Endothelial cell of umbilical vein (primary cell): ENCODE measurements around the gene ZBTB20. TPM values are rescaled to one million over a fixed set of nuclear protein-coding genes. Genes with fewer than 3 reads are reported as not detected.

ENCODE experiments used
- BruUV-seq: library from RNA; stranded (reverse); fragments of 400-500 nt; replicated peaks from 2 replicates; lab custom pipeline; 2021; lab: Mats Ljungman, UMichigan
- CTCF ChIA-PET: fragments of 300-600, 350-600 bp; sonication (Branson Sonifier 250); formaldehyde crosslinking; loops from one replicate; lab custom pipeline; 2021; ENCODE audit warnings: antibody characterized with exemption, inconsistent platforms; lab: Charles Lee
- POLR2A ChIA-PET: fragments of 300-600, 350-600 bp; sonication (Branson Sonifier 250); formaldehyde crosslinking; loops from one replicate; lab custom pipeline; 2021; ENCODE audit warnings: antibody characterized with exemption, inconsistent platforms; lab: Charles Lee
- DNase-seq: peaks from one replicate; pipeline ENCODE4 v3.0.0-alpha.2; 2011; ENCODE audit warnings: low read depth, low spot score
- FAIRE-seq: peaks from 2 replicates; lab custom pipeline; 2011; peaks lifted over from hg19 to GRCh38; lab: Jason Lieb, UNC
- H2AFZ ChIP-seq: 2 replicates; pipeline ENCODE4 v1.6.0; 2012; ENCODE audit warnings: low read depth, low read length, control low read depth, inconsistent platforms
- H3K27ac ChIP-seq: 2 replicates; pipeline ENCODE4 v1.5.1; 2011; ENCODE audit warnings: low read depth, mild to moderate bottlenecking, control low read depth, low read length, moderate library complexity; ENCODE audit not compliant: insufficient read depth
- H3K27me3 ChIP-seq, 2 experiments: 2 replicates each; pipeline versions ENCODE4 v1.6.0 to v1.6.1; 2011; ENCODE audit warnings: low read length in 2 of 2, mixed read lengths in 1 of 2; ENCODE audit not compliant: control insufficient read depth in 2 of 2, insufficient read depth in 2 of 2
- H3K36me3 ChIP-seq, 2 experiments: 2 replicates in 1 of 2; 3 replicates in 1 of 2; pipeline ENCODE4 v1.5.1; 2011; ENCODE audit warnings: low read length in 2 of 2, mild to moderate bottlenecking in 1 of 2, moderate library complexity in 1 of 2; ENCODE audit not compliant: control insufficient read depth in 2 of 2, insufficient read depth in 2 of 2; ENCODE audit errors: extremely low read depth in 1 of 2
- H3K4me1 ChIP-seq: 3 replicates; pipeline ENCODE4 v1.5.1; 2011; ENCODE audit warnings: mild to moderate bottlenecking, low read length; ENCODE audit not compliant: control insufficient read depth, insufficient read depth; ENCODE audit errors: extremely low read depth
- H3K4me2 ChIP-seq: 2 replicates; pipeline ENCODE4 v1.6.1; 2011; ENCODE audit warnings: low read length, control low read depth, mixed read lengths; ENCODE audit not compliant: insufficient read depth
- H3K4me3 ChIP-seq, 3 experiments: fragments of 200-600 bp in 1 of 3; sonication (generic), shearing (Covaris generic) in 1 of 3; replicated peaks in 1 of 3; 2 replicates each; pipeline ENCODE4 v1.5.1; 2011 to 2016; ENCODE audit warnings: control low read depth in 3 of 3, low read length in 3 of 3, mild to moderate bottlenecking in 2 of 3, inconsistent platforms in 1 of 3, low read depth in 1 of 3, moderate library complexity in 1 of 3; ENCODE audit not compliant: insufficient read depth in 1 of 3
- H3K79me2 ChIP-seq: 2 replicates; pipeline ENCODE4 v1.6.0; 2012; ENCODE audit warnings: low read length, inconsistent platforms; ENCODE audit not compliant: control insufficient read depth, insufficient read depth
- H3K9ac ChIP-seq: replicated peaks from 2 replicates; pipeline ENCODE3; 2011; ENCODE audit warnings: low read length, control low read depth; ENCODE audit not compliant: insufficient read depth; ENCODE audit errors: extremely low read depth
- H3K9me1 ChIP-seq: replicated peaks from 3 replicates; pipeline ENCODE4 v1.6.0; 2011; ENCODE audit warnings: mild to moderate bottlenecking, low read length; ENCODE audit not compliant: control insufficient read depth, insufficient read depth; ENCODE audit errors: extremely low read depth
- H3K9me3 ChIP-seq: replicated peaks from 2 replicates; pipeline ENCODE4 v1.5.1; 2012; ENCODE audit warnings: low read length, inconsistent platforms; ENCODE audit not compliant: control insufficient read depth, insufficient read depth
- H4K20me1 ChIP-seq: replicated peaks from 2 replicates; pipeline ENCODE3; 2011; ENCODE audit warnings: mild to moderate bottlenecking, low read length; ENCODE audit not compliant: control insufficient read depth, insufficient read depth; ENCODE audit errors: extremely low read depth
- CTCF ChIP-seq, 2 donors: IDR thresholded peaks; 1 replicate in 1 of 2; 2 replicates in 1 of 2; pipeline ENCODE4 v1.5.1; 2011; ENCODE audit warnings: low read length in 2 of 2, mild to moderate bottlenecking in 2 of 2, moderate library complexity in 2 of 2, control low read depth in 1 of 2, inconsistent platforms in 1 of 2, low read depth in 1 of 2; ENCODE audit not compliant: insufficient read depth in 1 of 2; ENCODE audit errors: extremely low read depth in 1 of 2
- EZH2 ChIP-seq: IDR thresholded peaks from 2 replicates; pipeline ENCODE4 v1.6.1; 2012; ENCODE audit warnings: borderline replicate concordance, low read depth, mild to moderate bottlenecking, moderate library complexity, low read length, inconsistent platforms; ENCODE audit not compliant: severe bottlenecking
- FOS ChIP-seq: IDR thresholded peaks from 2 replicates; pipeline ENCODE4 v1.6.1; 2011; ENCODE audit warnings: mild to moderate bottlenecking, low read length, moderate library complexity, borderline replicate concordance; ENCODE audit not compliant: insufficient read depth
- GATA2 ChIP-seq: IDR thresholded peaks from 2 replicates; pipeline ENCODE4 v1.7.0; 2011; ENCODE audit warnings: low read depth, mild to moderate bottlenecking, moderate library complexity, mixed read lengths, low read length; ENCODE audit not compliant: insufficient read length, insufficient read depth
- MAX ChIP-seq: IDR thresholded peaks from 2 replicates; pipeline ENCODE4 v1.6.1; 2011; ENCODE audit not compliant: insufficient read depth, insufficient read length
- MYC ChIP-seq: IDR thresholded peaks from one replicate; pipeline ENCODE4 v1.6.1; 2011; ENCODE audit warnings: mild to moderate bottlenecking, low read depth, low read length
- POLR2A ChIP-seq: IDR thresholded peaks from 2 replicates; pipeline ENCODE4 v1.6.1; 2012; ENCODE audit warnings: low read depth, mild to moderate bottlenecking, control low read depth, low read length
- dilution Hi-C: fragments of 300-500 bp; cut with MboI; formaldehyde crosslinking; loops from one replicate; pipeline ENCODE4 v1.15.0; 2019; ENCODE audit warnings: low sequenced_read_pairs; ENCODE audit not compliant: extremely low pct_ligation_motif_present
- intact Hi-C: fragments of 100-400 bp; cut with micrococcal nuclease; formaldehyde crosslinking; loops from one replicate; pipeline ENCODE4 v1.10.0; 2022
- polyA plus RNA-seq, 4 experiments: library from polyadenylated mRNA; depleted of rRNA in 3 of 4; stranded (reverse) in 3 of 4; unstranded in 1 of 4; fragments of >200 nt; gene quantifications; 2 replicates each; pipeline versions ENCODE4 v1.2.1 to v1.2.3, GENCODE V29; 2011 to 2012; ENCODE audit warnings: missing spikeins in 1 of 4
- total RNA-seq: library from RNA; stranded (reverse); gene quantifications from 2 replicates; pipeline ENCODE4 v1.2.3, GENCODE V29; 2021

Gene ZBTB20
- total and polyA plus RNA-seq, 2 donors (not counting 3 experiments of a cell fraction or from before 2014, with no cell fraction given) = 2.1 to 20.5 TPM

DNA sequence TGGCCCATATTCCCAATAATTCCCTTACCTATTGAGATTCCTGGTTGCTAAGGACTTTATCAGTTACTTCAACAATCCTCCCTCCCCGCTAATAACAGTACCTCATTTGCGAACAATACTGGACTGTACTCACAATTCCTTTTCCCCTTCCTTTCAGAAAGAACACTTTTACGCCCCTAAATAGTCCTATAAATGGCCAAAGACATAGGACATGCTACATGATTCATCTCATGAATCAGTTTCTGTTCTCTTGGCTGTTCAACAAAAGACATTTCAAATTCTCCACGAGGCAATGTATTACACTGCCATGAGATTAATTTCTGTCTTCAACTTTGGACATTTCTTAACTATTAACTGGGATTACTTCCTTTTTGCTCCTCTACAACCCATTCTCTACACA, 588.8 kb downstream of the ZBTB20 start:
- no peaks in the 10 kb centered on the region for H3K27me3 ChIP-seq
- intact Hi-C loops (no loop called here), dilution Hi-C loops (no loop called here)
- FAIRE-seq (no peak), DNase-seq (no peak)
- no peak overlapping the region for H3K4me3 ChIP-seq
- ChIA-PET POLR2A (no interaction called here), CTCF (interaction anchor here (1.2 kb wide), 1 partner anchor 15 kb away, joined by 3 read pairs; no protein-coding TSS in a partner anchor)
- BruUV-seq = no TSS peak
- H3K9me1 ChIP-seq = no peaks in the 10 kb centered on the region
- H4K20me1 ChIP-seq = no peaks in the 10 kb centered on the region
- H3K36me3 ChIP-seq = no peaks in the 10 kb centered on the region
- no peaks in the 10 kb centered on the region for H3K79me2 ChIP-seq
- H3K9me3 ChIP-seq = no peaks in the 10 kb centered on the region
- H3K9ac ChIP-seq = no peak overlapping the region
- H2AFZ ChIP-seq = no peak overlapping the region
- no peak overlapping the region for H3K4me2 ChIP-seq
- no peak for TF ChIP-seq CTCF (IDR thresholded peaks at IDR 0.05; ENCODE audit: extremely low read depth in 1 of 2, insufficient read depth in 1 of 2, low read depth in 1 of 2, low read length in 2 of 2)
- no peak for TF ChIP-seq MYC
- TF ChIP-seq EZH2 = no peak
- no peak for TF ChIP-seq MAX
- peak; percentile 33 for TF ChIP-seq FOS
- TF ChIP-seq POLR2A = no peak
- no peak for TF ChIP-seq GATA2
- H3K4me1 ChIP-seq = peaks cover 15% of the 10 kb centered on the region
- H3K27ac ChIP-seq = no peak overlapping the region
